SK-N-SH treated with all-trans-retinoic acid at 6 μM for 48 hours (cell line): ENCODE results near the gene TMEM201.

Experiments used
- ATAC-seq: fragments of 200-7000 bp; cut with Tn5 transposase; 3 replicates; pipeline ENCODE4 v1.9.1; 2020; ENCODE audit warnings: mild to moderate bottlenecking, moderate library complexity
- ARNTL ChIP-seq: fragments of 450-650 bp; formaldehyde crosslinking; IDR thresholded peaks from 2 replicates; pipeline ENCODE4 v1.5.0; 2020; ENCODE audit warnings: low read depth, mild to moderate bottlenecking, moderate library complexity, borderline replicate concordance
- CSDC2 ChIP-seq: fragments of 250-450 bp; sonication (Bioruptor Pico); IDR thresholded peaks from 2 replicates; pipeline ENCODE4 v1.5.0; 2020; ENCODE audit warnings: mild to moderate bottlenecking, moderate library complexity
- ESRRG ChIP-seq: fragments of 250-450 bp; sonication (Bioruptor Pico); IDR thresholded peaks from 2 replicates; pipeline ENCODE4 v1.6.1; 2021; ENCODE audit warnings: mild to moderate bottlenecking
- GLIS3 ChIP-seq: fragments of 250-450 bp; sonication (Bioruptor Pico); IDR thresholded peaks from 2 replicates; pipeline ENCODE4 v1.5.0; 2020; ENCODE audit warnings: mild to moderate bottlenecking, moderate library complexity
- ISL1 ChIP-seq: fragments of 250-450 bp; sonication (Bioruptor Pico); IDR thresholded peaks from 2 replicates; pipeline ENCODE4 v2.1.2; 2022; ENCODE audit warnings: mild to moderate bottlenecking, moderate library complexity
- OSR1 ChIP-seq: fragments of 250-450 bp; sonication (Bioruptor Pico); IDR thresholded peaks from 2 replicates; pipeline ENCODE4 v1.8.0; 2022; ENCODE audit warnings: moderate library complexity, mild to moderate bottlenecking, inconsistent platforms
- PPARA ChIP-seq: fragments of 250-450 bp; sonication (Bioruptor Pico); IDR thresholded peaks from 2 replicates; pipeline ENCODE4 v1.5.0; 2020; ENCODE audit warnings: mild to moderate bottlenecking, borderline replicate concordance
- RARB ChIP-seq: fragments of 250-450 bp; sonication (Bioruptor Pico); IDR thresholded peaks from 2 replicates; pipeline ENCODE4 v1.8.0; 2021; ENCODE audit warnings: mild to moderate bottlenecking, moderate library complexity
- SNAI2 ChIP-seq: fragments of 250-450 bp; sonication (Bioruptor Pico); IDR thresholded peaks from 2 replicates; pipeline ENCODE4 v1.5.0; 2020; ENCODE audit warnings: mild to moderate bottlenecking, moderate library complexity
- TCF4 ChIP-seq: fragments of 250-450 bp; sonication (Bioruptor Pico); IDR thresholded peaks from 2 replicates; pipeline ENCODE4 v1.8.0; 2021; ENCODE audit warnings: mild to moderate bottlenecking, moderate library complexity, borderline replicate concordance
- TOX ChIP-seq: fragments of 250-450 bp; sonication (Bioruptor Pico); IDR thresholded peaks from 2 replicates; pipeline ENCODE4 v1.8.0; 2021; ENCODE audit warnings: mild to moderate bottlenecking, moderate library complexity, borderline replicate concordance
- ZC3H10 ChIP-seq: fragments of 250-450 bp; sonication (Bioruptor Pico); IDR thresholded peaks from 2 replicates; pipeline ENCODE4 v1.5.1; 2021; ENCODE audit warnings: mild to moderate bottlenecking, moderate library complexity
- ZFP3 ChIP-seq: fragments of 250-450 bp; sonication (Bioruptor Pico); IDR thresholded peaks from 2 replicates; pipeline ENCODE4 v1.5.0; 2020; ENCODE audit warnings: mild to moderate bottlenecking, moderate library complexity
- ZFP30 ChIP-seq: fragments of 450-650 bp; formaldehyde crosslinking; IDR thresholded peaks from 2 replicates; pipeline ENCODE4 v1.5.0; 2022; ENCODE audit warnings: mild to moderate bottlenecking, moderate library complexity
- ZNF565 ChIP-seq: fragments of 450-650 bp; formaldehyde crosslinking; conservative IDR thresholded peaks from 2 replicates; pipeline ENCODE4 v1.5.0; 2020; ENCODE audit warnings: low read depth, mild to moderate bottlenecking, moderate library complexity
- ZNF70 ChIP-seq: fragments of 450-650 bp; formaldehyde crosslinking; IDR thresholded peaks from 2 replicates; pipeline ENCODE4 v1.5.0; 2020; ENCODE audit warnings: mild to moderate bottlenecking, moderate library complexity
- ZNF8 ChIP-seq: fragments of 450-650 bp; formaldehyde crosslinking; IDR thresholded peaks from 2 replicates; pipeline ENCODE4 v1.5.0; 2020; ENCODE audit warnings: mild to moderate bottlenecking, moderate library complexity
- TF ChIP-seq, protein P1 (sequence below): fragments of 250-450 bp; sonication (Bioruptor Pico); IDR thresholded peaks from 2 replicates; pipeline ENCODE4 v1.5.0; 2020; ENCODE audit warnings: mild to moderate bottlenecking, moderate library complexity
- TF ChIP-seq, protein P2 (sequence below): fragments of 250-450 bp; sonication (Bioruptor Pico); IDR thresholded peaks from 2 replicates; pipeline ENCODE4 v1.8.0; 2020; ENCODE audit warnings: mild to moderate bottlenecking, moderate library complexity, borderline replicate concordance
- TF ChIP-seq, protein P3 (sequence below): fragments of 250-450 bp; sonication (Bioruptor Pico); IDR thresholded peaks from 2 replicates; pipeline ENCODE4 v1.8.0; 2021; ENCODE audit warnings: low read depth, mild to moderate bottlenecking, moderate library complexity, borderline replicate concordance
- TF ChIP-seq, protein P4 (sequence below): fragments of 250-450 bp; sonication (Bioruptor Pico); IDR thresholded peaks from 2 replicates; pipeline ENCODE4 v1.5.1; 2020; ENCODE audit warnings: low read depth, mild to moderate bottlenecking, moderate library complexity
- TF ChIP-seq, protein P5 (sequence below): fragments of 250-450 bp; sonication (Bioruptor Pico); IDR thresholded peaks from 2 replicates; pipeline ENCODE4 v1.5.1; 2021; ENCODE audit warnings: mild to moderate bottlenecking, moderate library complexity

Gene TMEM201

DNA sequence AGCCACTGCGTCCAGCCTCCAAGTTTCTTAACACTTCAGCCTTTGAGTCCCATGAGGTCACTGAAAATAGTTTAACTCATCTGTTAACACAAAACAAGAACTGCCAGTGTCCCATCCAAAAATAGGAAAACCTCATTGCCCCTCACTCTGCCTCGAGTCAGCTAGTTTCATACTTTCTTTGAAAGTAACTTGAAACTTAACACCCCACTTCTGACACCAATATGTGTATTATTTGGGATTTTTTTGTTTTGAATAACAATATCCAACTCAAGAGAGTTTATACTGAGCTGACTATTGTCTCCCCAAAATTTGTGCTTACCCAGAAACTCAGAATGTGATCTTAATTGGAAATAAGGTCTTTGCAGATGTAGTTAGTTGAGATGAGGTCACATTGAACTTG lies 45.9 kb downstream of the TMEM201 start:
- TF ChIP-seq ISL1 (CRISPR knock-in tag) = no peak
- no peak for TF ChIP-seq ZNF8
- no peak for TF ChIP-seq GLIS3
- TF ChIP-seq, protein P1, sequence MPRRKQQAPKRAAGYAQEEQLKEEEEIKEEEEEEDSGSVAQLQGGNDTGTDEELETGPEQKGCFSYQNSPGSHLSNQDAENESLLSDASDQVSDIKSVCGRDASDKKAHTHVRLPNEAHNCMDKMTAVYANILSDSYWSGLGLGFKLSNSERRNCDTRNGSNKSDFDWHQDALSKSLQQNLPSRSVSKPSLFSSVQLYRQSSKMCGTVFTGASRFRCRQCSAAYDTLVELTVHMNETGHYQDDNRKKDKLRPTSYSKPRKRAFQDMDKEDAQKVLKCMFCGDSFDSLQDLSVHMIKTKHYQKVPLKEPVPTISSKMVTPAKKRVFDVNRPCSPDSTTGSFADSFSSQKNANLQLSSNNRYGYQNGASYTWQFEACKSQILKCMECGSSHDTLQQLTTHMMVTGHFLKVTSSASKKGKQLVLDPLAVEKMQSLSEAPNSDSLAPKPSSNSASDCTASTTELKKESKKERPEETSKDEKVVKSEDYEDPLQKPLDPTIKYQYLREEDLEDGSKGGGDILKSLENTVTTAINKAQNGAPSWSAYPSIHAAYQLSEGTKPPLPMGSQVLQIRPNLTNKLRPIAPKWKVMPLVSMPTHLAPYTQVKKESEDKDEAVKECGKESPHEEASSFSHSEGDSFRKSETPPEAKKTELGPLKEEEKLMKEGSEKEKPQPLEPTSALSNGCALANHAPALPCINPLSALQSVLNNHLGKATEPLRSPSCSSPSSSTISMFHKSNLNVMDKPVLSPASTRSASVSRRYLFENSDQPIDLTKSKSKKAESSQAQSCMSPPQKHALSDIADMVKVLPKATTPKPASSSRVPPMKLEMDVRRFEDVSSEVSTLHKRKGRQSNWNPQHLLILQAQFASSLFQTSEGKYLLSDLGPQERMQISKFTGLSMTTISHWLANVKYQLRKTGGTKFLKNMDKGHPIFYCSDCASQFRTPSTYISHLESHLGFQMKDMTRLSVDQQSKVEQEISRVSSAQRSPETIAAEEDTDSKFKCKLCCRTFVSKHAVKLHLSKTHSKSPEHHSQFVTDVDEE = no peak
- TF ChIP-seq, protein P2, sequence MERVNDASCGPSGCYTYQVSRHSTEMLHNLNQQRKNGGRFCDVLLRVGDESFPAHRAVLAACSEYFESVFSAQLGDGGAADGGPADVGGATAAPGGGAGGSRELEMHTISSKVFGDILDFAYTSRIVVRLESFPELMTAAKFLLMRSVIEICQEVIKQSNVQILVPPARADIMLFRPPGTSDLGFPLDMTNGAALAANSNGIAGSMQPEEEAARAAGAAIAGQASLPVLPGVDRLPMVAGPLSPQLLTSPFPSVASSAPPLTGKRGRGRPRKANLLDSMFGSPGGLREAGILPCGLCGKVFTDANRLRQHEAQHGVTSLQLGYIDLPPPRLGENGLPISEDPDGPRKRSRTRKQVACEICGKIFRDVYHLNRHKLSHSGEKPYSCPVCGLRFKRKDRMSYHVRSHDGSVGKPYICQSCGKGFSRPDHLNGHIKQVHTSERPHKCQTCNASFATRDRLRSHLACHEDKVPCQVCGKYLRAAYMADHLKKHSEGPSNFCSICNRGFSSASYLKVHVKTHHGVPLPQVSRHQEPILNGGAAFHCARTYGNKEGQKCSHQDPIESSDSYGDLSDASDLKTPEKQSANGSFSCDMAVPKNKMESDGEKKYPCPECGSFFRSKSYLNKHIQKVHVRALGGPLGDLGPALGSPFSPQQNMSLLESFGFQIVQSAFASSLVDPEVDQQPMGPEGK (CRISPR knock-in tag) = no peak
- no peak for TF ChIP-seq OSR1 (CRISPR knock-in tag)
- TF ChIP-seq CSDC2 = no peak
- no peak for TF ChIP-seq ARNTL
- TF ChIP-seq TOX = no peak
- TF ChIP-seq, protein P3, sequence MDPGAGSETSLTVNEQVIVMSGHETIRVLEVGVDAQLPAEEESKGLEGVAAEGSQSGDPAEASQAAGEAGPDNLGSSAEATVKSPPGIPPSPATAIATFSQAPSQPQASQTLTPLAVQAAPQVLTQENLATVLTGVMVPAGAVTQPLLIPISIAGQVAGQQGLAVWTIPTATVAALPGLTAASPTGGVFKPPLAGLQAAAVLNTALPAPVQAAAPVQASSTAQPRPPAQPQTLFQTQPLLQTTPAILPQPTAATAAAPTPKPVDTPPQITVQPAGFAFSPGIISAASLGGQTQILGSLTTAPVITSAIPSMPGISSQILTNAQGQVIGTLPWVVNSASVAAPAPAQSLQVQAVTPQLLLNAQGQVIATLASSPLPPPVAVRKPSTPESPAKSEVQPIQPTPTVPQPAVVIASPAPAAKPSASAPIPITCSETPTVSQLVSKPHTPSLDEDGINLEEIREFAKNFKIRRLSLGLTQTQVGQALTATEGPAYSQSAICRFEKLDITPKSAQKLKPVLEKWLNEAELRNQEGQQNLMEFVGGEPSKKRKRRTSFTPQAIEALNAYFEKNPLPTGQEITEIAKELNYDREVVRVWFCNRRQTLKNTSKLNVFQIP = no peak
- TF ChIP-seq, protein P4, sequence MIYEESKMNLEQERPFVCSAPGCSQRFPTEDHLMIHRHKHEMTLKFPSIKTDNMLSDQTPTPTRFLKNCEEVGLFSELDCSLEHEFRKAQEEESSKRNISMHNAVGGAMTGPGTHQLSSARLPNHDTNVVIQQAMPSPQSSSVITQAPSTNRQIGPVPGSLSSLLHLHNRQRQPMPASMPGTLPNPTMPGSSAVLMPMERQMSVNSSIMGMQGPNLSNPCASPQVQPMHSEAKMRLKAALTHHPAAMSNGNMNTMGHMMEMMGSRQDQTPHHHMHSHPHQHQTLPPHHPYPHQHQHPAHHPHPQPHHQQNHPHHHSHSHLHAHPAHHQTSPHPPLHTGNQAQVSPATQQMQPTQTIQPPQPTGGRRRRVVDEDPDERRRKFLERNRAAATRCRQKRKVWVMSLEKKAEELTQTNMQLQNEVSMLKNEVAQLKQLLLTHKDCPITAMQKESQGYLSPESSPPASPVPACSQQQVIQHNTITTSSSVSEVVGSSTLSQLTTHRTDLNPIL (CRISPR knock-in tag) = no peak
- TF ChIP-seq, protein P5, sequence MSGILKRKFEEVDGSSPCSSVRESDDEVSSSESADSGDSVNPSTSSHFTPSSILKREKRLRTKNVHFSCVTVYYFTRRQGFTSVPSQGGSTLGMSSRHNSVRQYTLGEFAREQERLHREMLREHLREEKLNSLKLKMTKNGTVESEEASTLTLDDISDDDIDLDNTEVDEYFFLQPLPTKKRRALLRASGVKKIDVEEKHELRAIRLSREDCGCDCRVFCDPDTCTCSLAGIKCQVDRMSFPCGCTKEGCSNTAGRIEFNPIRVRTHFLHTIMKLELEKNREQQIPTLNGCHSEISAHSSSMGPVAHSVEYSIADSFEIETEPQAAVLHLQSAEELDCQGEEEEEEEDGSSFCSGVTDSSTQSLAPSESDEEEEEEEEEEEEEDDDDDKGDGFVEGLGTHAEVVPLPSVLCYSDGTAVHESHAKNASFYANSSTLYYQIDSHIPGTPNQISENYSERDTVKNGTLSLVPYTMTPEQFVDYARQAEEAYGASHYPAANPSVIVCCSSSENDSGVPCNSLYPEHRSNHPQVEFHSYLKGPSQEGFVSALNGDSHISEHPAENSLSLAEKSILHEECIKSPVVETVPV (CRISPR knock-in tag) = no peak
- TF ChIP-seq SNAI2 = no peak
- TF ChIP-seq ZFP3 (CRISPR knock-in tag) = no peak
- no peak for TF ChIP-seq ZC3H10 (CRISPR knock-in tag)
- TF ChIP-seq ZNF565 (CRISPR knock-in tag) = no peak
- no peak for ATAC-seq

DNA sequence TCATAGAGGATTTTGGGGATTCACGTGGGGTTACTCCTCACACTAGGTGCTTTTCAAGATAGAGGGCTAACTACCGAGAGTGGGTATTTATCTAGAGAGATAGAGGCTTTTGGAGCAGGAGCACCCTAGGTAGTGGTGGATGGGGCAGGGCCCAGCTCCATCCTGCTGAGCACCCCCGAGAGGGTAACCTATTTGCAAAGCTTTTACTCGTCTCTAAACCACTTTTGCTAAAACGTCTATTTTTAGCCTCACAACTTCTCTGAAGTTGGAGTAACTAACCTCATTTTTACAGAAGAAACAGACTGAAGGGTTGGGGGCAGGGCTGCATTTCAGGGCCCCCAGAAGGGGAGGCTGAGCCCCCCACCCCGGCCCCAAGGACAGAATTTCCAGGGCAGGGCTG lies 50.5 kb downstream of the TMEM201 start:
- ATAC-seq = no peak
- TF ChIP-seq GLIS3 = no peak
- no peak for TF ChIP-seq ZNF8
- TF ChIP-seq, protein P2 (CRISPR knock-in tag) = no peak
- no peak for TF ChIP-seq ZFP3 (CRISPR knock-in tag)
- no peak for TF ChIP-seq PPARA (CRISPR knock-in tag)
- TF ChIP-seq ZNF70 (CRISPR knock-in tag) = no peak
- TF ChIP-seq TCF4 (CRISPR knock-in tag) = no peak
- TF ChIP-seq RARB (CRISPR knock-in tag) = no peak
- TF ChIP-seq, protein P5 (CRISPR knock-in tag) = no peak
- no peak for TF ChIP-seq ZFP30 (CRISPR knock-in tag)
- TF ChIP-seq CSDC2 = no peak
- TF ChIP-seq ESRRG (CRISPR knock-in tag) = no peak
- no peak for TF ChIP-seq TOX
- TF ChIP-seq, protein P3 = no peak
- TF ChIP-seq ZC3H10 (CRISPR knock-in tag) = no peak
- no peak for TF ChIP-seq SNAI2
- TF ChIP-seq OSR1 (CRISPR knock-in tag) = no peak
